ENCODE measurements around the gene EPS8L1. TPM values are rescaled to one million over a fixed set of nuclear protein-coding genes. Genes with fewer than 3 reads are reported as not detected.
"Not testable (repeated sequence)": the region's sequence is repeated elsewhere in the genome, so short reads cannot be mapped to it uniquely, and the experiment has no call there.

EPS8L1 gene
- total RNA-seq, 2 experiments from 2014 or later, result 2.2 to 2.7 TPM

DNA sequence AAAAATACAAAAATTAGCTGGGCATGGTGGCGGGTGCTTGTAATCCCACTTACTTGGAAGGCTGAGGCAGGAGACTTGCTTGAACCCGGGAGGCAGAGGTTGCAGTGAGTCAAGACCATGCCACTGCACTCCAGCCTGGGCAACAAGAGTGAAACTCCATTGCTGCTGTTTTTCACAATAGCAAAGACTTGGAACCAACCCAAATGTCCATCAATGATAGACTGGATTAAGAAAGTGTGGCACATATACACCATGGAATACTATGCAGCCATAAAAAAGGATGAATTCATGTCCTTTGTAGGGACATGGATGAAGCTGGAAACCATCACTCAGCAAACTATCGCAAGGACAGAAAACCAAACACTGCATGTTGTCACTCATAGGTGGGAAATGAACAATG lies 31.6 kb downstream of the EPS8L1 start:
- H3K4me3 Mint-ChIP-seq; H3K9me3 Mint-ChIP-seq; DNase-seq; H3K27ac Mint-ChIP-seq; H3K4me1 Mint-ChIP-seq (ENCODE audit: low read depth); H3K27me3 Mint-ChIP-seq; intact Hi-C loops (cut with micrococcal nuclease); POLR2A ChIA-PET: not testable (repeated sequence)
- peaks cover 35% of the 10 kb centered on the region for H3K36me3 Mint-ChIP-seq
- CTCF ChIA-PET, result interaction anchor here (1.6 kb wide), 1 partner anchor 20 kb away, joined by 8 read pairs; no protein-coding TSS in a partner anchor

DNA sequence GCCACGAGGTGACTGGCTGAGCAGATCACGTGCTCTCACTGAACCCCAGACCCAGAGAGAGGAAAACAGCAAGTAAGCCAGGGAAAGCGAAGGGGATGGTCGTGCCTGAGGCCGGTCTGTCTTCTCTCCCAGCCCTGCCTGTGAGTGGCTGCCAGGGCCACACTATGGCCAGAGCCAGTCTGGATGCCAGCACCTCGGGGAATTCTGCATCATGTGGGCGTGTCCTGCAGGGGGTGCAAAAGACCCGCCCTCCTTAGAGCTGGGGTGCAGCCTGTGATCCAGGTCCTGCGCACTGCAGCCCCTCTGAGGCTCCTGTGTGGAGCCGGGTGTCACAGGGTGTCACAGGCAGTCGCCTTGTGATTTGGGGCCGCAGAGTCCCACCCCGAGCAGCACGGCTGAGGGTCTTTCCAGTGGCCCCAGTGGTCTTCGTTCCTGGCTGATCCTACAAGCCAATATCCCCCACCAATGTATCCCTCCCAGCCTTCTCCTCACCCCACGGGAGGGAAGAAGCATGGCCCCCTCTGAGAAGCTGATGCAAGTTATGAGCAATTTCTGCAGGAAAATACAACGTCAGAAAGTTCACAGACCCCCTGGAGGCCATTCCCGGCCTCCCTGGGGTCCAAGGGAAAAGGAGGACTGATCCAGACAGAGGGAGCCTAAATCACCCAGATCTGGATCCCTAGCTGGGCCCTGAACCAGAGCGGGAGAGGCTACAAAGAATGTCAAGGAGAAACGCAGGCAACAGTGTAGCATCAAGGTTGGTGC lies 34.0 kb downstream of the EPS8L1 start:
- intact Hi-C loops (cut with micrococcal nuclease), result no loop called here
- Mint-ChIP-seq H3K36me3 (peaks cover 23% of the 10 kb centered on the region), H3K9me3 (no peaks in the 10 kb centered on the region), H3K27ac (no peak overlapping the region), H3K4me1 (ENCODE audit: low read depth) (peaks cover 9% of the 10 kb centered on the region), H3K27me3 (no peaks in the 10 kb centered on the region), H3K4me3 (no peak overlapping the region)
- no peak for DNase-seq
- ChIA-PET CTCF (no interaction called here), POLR2A (no interaction called here)

GRCh38 chr19:55111238-55111831 lies 35.7 kb downstream of the EPS8L1 start:
- Mint-ChIP-seq H3K4me1 (ENCODE audit: low read depth) (peaks cover 23% of the 10 kb centered on the region), H3K9me3 (no peaks in the 10 kb centered on the region), H3K36me3 (peaks cover 22% of the 10 kb centered on the region), H3K27me3 (no peaks in the 10 kb centered on the region), H3K4me3 (no peak overlapping the region), H3K27ac (no peak overlapping the region)
- DNase-seq, result no peak
- ChIA-PET POLR2A (no interaction called here), CTCF (no interaction called here)
- intact Hi-C loops (cut with micrococcal nuclease), result no loop called here

DNA sequence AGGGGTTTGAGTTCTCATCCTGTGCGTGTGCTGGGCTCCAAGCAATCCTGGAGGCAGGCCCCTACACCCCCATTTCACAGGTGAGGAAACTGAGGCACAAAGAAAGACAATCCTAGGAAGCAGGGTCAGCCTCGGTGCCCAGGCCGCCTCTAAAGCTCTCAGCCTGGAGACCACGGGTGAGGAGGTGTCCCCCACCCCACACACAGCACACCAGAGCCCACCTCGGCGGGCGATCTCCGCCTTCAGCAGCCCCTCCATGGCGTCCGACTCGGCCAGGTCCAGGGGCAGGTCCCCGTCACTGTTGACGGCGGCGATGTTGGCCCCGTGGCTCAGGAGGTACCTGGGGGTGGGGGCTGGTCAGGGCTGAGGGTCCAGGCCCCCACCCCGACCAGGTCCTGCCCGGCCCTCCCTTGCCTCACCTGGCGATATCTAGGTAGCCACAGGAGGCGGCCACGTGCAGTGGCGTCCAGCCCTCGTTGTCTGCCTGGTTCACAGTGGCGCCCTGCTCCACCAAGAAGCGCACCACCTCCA lies 36.6 kb downstream of the EPS8L1 start:
- intact Hi-C loops (cut with micrococcal nuclease), result no loop called here
- CTCF ChIA-PET, result interaction anchor here (1.4 kb wide), 1 partner anchor 24 kb away, joined by 3 read pairs; no protein-coding TSS in a partner anchor

DNA sequence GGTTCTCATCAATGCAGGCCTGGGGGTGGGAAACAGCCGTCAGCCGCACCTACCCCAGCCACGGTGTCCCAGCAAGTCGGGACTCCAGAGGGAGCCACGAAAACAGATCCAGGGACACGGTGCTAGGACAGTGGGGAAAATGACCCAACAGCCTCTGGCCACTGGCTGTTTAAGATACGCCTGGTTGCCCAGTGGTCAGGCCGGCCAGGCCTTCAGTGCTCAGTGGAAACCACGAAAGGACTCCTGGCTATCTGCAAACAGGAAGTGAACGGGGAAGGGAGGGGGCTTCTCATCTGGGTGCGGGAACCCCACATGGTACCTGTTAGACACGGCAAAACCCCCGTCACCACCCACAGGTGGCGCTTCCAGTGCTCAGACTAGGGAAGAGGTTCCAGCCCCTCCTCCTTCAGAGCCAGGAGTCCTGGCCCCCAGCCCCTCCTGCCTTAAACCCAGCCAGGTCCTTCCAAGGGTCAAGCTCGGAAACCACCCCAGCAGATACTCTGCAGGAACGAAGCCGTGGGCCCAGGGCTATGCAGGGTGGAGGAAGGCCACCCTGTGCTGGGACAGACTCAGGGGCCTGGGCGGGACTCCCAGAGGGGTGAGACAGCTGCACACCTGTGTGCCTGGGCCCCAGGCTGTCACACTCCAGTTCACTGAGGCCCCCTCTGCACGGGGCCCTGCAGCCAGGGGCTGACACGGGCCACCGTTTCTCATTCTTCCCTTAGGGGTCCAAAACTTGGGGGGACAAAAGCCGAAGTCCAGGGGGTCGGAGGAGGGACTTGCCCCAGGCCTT lies 37.3 kb downstream of the EPS8L1 start:
- intact Hi-C loops (cut with micrococcal nuclease), result no loop called here
- DNase-seq, result no peak
- H3K4me3 Mint-ChIP-seq, result no peak overlapping the region
- H3K27me3 Mint-ChIP-seq, result no peaks in the 10 kb centered on the region
- peaks cover 23% of the 10 kb centered on the region for H3K36me3 Mint-ChIP-seq
- H3K27ac Mint-ChIP-seq, result no peak overlapping the region
- ChIA-PET CTCF (interaction anchor here (0.6 to 1.4 kb wide), 2 partner anchors 25 to 189 kb away, joined by 3 read pairs; no protein-coding TSS in a partner anchor), POLR2A (no interaction called here)
- no peaks in the 10 kb centered on the region for H3K9me3 Mint-ChIP-seq
- H3K4me1 Mint-ChIP-seq (ENCODE audit: low read depth), result peaks cover 21% of the 10 kb centered on the region

More for the DNA sequence above, 36.6 kb downstream of the EPS8L1 start:
- DNase-seq, result no peak
- POLR2A ChIA-PET, result no interaction called here
- no peak overlapping the region for H3K4me3 Mint-ChIP-seq
- H3K27ac Mint-ChIP-seq, result no peak overlapping the region
- H3K4me1 Mint-ChIP-seq (ENCODE audit: low read depth), result peaks cover 19% of the 10 kb centered on the region
- peaks cover 24% of the 10 kb centered on the region for H3K36me3 Mint-ChIP-seq
- no peaks in the 10 kb centered on the region for H3K9me3 Mint-ChIP-seq
- no peaks in the 10 kb centered on the region for H3K27me3 Mint-ChIP-seq

- H3K9me3 Mint-ChIP-seq, result no peaks in the 10 kb centered on the region
- H3K36me3 Mint-ChIP-seq, result peaks cover 20% of the 10 kb centered on the region
- H3K4me1 Mint-ChIP-seq (ENCODE audit: low read depth), result peaks cover 23% of the 10 kb centered on the region
- intact Hi-C loops (cut with micrococcal nuclease), result no loop called here
- ChIA-PET CTCF (interaction anchor here (0.6 to 1.4 kb wide), 2 partner anchors 26 to 188 kb away, joined by 3 read pairs; no protein-coding TSS in a partner anchor), POLR2A (no interaction called here)
- H3K4me3 Mint-ChIP-seq, result no peak overlapping the region
- no peaks in the 10 kb centered on the region for H3K27me3 Mint-ChIP-seq
- H3K27ac Mint-ChIP-seq, result no peak overlapping the region
- DNase-seq, result no peak
These were observed 37.9 kb downstream of the EPS8L1 start for GRCh38 chr19:55113570-55114039.

DNA sequence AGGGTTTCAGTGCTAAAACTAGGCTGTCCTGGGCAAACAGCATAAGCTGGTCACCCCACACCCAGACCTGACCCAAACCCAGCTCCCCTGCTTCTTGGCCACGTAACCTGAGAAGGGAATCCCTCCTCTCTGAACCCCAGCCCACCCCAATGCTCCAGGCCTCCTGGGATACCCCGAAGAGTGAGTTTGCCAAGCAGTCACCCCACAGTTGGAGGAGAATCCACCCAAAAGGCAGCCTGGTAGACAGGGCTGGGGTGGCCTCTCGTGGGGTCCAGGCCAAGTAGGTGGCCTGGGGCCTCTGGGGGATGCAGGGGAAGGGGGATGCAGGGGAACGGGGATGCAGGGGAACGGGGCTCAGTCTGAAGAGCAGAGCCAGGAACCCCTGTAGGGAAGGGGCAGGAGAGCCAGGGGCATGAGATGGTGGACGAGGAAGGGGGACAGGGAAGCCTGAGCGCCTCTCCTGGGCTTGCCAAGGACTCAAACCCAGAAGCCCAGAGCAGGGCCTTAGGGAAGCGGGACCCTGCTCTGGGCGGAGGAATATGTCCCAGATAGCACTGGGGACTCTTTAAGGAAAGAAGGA lies 39.0 kb downstream of the EPS8L1 start:
- peaks cover 30% of the 10 kb centered on the region for H3K4me1 Mint-ChIP-seq (ENCODE audit: low read depth)
- intact Hi-C loops (cut with micrococcal nuclease), result no loop called here
- peaks cover 12% of the 10 kb centered on the region for H3K36me3 Mint-ChIP-seq
- ChIA-PET CTCF (interaction anchor here (0.8 kb wide), 1 partner anchor 27 kb away, joined by 4 read pairs; no protein-coding TSS in a partner anchor), POLR2A (no interaction called here)
- DNase-seq, result no peak
- no peak overlapping the region for H3K27ac Mint-ChIP-seq
- no peaks in the 10 kb centered on the region for H3K27me3 Mint-ChIP-seq
- peak overlapping the region; percentile 92 for H3K4me3 Mint-ChIP-seq
- no peaks in the 10 kb centered on the region for H3K9me3 Mint-ChIP-seq

DNA sequence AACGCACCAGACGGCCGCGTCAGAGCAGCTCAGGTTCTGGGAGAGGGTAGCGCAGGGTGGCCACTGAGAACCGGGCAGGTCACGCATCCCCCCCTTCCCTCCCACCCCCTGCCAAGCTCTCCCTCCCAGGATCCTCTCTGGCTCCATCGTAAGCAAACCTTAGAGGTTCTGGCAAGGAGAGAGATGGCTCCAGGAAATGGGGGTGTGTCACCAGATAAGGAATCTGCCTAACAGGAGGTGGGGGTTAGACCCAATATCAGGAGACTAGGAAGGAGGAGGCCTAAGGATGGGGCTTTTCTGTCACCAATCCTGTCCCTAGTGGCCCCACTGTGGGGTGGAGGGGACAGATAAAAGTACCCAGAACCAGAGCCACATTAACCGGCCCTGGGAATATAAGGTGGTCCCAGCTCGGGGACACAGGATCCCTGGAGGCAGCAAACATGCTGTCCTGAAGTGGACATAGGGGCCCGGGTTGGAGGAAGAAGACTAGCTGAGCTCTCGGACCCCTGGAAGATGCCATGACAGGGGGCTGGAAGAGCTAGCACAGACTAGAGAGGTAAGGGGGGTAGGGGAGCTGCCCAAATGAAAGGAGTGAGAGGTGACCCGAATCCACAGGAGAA lies 39.9 kb downstream of the EPS8L1 start:
- DNase-seq, result no peak
- H3K9me3 Mint-ChIP-seq, result no peaks in the 10 kb centered on the region
- peaks cover 30% of the 10 kb centered on the region for H3K4me1 Mint-ChIP-seq (ENCODE audit: low read depth)
- H3K27me3 Mint-ChIP-seq, result no peaks in the 10 kb centered on the region
- peak overlapping the region; percentile 86 for H3K27ac Mint-ChIP-seq
- intact Hi-C loops (cut with micrococcal nuclease), result loop anchor here (2.0 kb wide), 2 partner anchors 35 to 143 kb away; partner anchors contain the start of gene PPP6R1
- H3K4me3 Mint-ChIP-seq, result peak overlapping the region; percentile 92
- ChIA-PET CTCF (interaction anchor here (0.8 to 0.9 kb wide), 2 partner anchors 26 to 27 kb away, joined by 3 to 4 read pairs; no protein-coding TSS in a partner anchor), POLR2A (no interaction called here)
- peaks cover 12% of the 10 kb centered on the region for H3K36me3 Mint-ChIP-seq

DNA sequence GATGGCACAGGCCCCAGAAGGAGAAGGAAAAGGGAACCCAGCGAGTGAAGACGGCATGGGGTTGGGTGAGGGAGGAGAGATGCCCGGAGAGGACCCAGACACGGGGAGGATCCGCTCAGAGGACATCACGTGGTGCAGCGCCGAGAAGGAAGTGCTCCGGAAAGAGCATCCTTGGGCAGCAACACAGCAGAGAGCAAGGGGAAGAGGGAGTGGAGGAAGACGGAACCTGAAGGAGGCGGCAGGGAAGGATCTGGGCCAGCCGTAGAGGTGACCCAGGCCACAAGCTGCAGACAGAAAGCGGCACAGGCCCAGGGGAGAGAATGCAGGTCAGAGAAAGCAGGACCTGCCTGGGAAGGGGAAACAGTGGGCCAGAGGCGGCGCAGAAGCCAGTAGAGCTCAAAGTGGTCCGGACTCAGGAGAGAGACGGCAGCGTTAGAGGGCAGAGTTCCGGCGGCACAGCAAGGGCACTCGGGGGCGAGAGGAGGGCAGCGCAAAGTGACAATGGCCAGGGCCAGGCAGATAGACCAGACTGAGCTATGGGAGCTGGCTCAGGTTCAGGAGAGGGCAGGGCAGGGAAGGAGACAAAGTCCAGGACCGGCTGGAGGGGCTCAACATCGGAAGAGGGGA lies 40.7 kb downstream of the EPS8L1 start:
- H3K9me3 Mint-ChIP-seq, result no peaks in the 10 kb centered on the region
- H3K4me3 Mint-ChIP-seq, result peak overlapping the region; percentile 92
- POLR2A ChIA-PET, result interaction anchor here (0.5 to 1.1 kb wide), 2 partner anchors 12 to 27 kb away, joined by 3 read pairs; no protein-coding TSS in a partner anchor
- H3K36me3 Mint-ChIP-seq, result peaks cover 10% of the 10 kb centered on the region
- intact Hi-C loops (cut with micrococcal nuclease), result loop anchor here (2.0 kb wide), 2 partner anchors 36 to 142 kb away; partner anchors contain the start of gene PPP6R1
- peak overlapping the region; percentile 86 for H3K27ac Mint-ChIP-seq
- peak; percentile 72 for DNase-seq
- CTCF ChIA-PET, result interaction anchor here (1.1 to 2.0 kb wide), 4 partner anchors 24 to 516 kb away, joined by 3 to 5 read pairs (median 4); no protein-coding TSS in a partner anchor
- peaks cover 30% of the 10 kb centered on the region for H3K4me1 Mint-ChIP-seq (ENCODE audit: low read depth)
- H3K27me3 Mint-ChIP-seq, result no peaks in the 10 kb centered on the region

DNA sequence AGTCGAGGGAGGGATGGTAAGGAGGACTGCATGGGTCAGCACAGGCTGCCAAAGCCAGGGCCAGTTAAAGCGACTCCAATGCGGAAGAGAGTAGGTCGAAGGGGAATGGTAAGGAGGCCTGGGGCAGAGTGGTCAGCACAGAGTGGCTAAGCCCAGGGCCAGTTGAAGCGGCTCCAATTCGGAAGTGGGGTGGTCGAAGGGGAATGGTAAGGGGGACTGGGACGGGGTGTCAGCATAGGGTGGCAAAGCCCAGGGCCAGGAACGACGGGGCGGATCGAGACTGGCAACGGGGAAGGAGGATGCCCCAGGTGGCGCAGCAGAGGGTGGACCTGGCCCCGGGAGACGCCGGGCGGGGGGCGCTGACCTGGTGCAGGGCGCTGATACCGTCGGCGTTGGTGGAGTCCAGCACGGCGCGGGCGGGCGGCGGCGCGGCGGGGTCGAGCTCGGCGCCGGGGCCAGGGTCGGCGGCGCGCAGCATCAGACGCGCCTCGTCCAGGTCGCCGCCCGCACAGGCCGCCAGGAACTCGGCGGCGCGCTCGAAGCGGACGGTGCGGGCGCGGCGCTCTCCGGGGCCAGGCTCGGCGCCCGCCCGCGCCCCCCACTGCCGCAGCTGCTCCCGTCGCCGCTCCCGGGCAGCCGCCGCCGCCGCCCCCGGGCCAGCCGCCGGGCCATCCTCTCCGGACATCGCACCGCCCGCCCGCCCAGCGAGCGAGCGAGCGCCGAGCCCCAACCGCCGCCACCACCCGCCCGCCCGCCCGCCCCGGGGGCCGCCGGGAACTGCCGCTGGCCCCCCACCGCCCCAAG lies 41.4 kb downstream of the EPS8L1 start, which contains the start of gene PPP1R12C:
PPP1R12C (minus strand) TSS at position 779 of the 804 bp plus-strand sequence; CDS start at position 685, 94 bp downstream.
- no peaks in the 10 kb centered on the region for H3K27me3 Mint-ChIP-seq
- peak within 1 kb of the TSS; percentile 97 for H3K4me3 Mint-ChIP-seq
- intact Hi-C loops (cut with micrococcal nuclease), result loop anchor here (1.0 to 2.0 kb wide), 5 partner anchors 36 to 538 kb away; partner anchors contain the start of genes PPP6R1 and U2AF2
- no peaks in the 10 kb centered on the region for H3K9me3 Mint-ChIP-seq
- peaks cover 10% of the 10 kb centered on the region for H3K36me3 Mint-ChIP-seq
- H3K27ac Mint-ChIP-seq, result peak within 1 kb of the TSS; percentile 89
- CTCF ChIA-PET, result interaction anchor here (0.6 to 2.0 kb wide), 9 partner anchors 17 to 1544 kb away, joined by 3 to 5 read pairs (median 3); no protein-coding TSS in a partner anchor
- POLR2A ChIA-PET, result interaction anchor here (0.5 to 1.5 kb wide), 4 partner anchors 12 to 290 kb away, joined by 3 to 7 read pairs (median 3); partner anchors contain the start of genes PPP6R1 and UBE2S
- H3K4me1 Mint-ChIP-seq (ENCODE audit: low read depth), result peaks cover 30% of the 10 kb centered on the region
- peak; percentile 35 for DNase-seq

Data from activated CD4-positive, alpha-beta memory T cell treated with anti-CD3 and anti-CD28 coated beads for 36 hours (primary cell).